GM19395 (cell line): Measurements from ENCODE around the gene GNB1.
"Not testable (repeated sequence)": the region's sequence is repeated elsewhere in the genome, so short reads cannot be mapped to it uniquely, and the experiment has no call there.

Experiments
- ATAC-seq: cut with Tn5 transposase; IDR thresholded peaks from one replicate; pipeline ENCODE4 v1.9.1; 2021; ENCODE audit warnings: mild to moderate bottlenecking, moderate library complexity; ENCODE audit not compliant: unreplicated experiment

GNB1 gene

DNA sequence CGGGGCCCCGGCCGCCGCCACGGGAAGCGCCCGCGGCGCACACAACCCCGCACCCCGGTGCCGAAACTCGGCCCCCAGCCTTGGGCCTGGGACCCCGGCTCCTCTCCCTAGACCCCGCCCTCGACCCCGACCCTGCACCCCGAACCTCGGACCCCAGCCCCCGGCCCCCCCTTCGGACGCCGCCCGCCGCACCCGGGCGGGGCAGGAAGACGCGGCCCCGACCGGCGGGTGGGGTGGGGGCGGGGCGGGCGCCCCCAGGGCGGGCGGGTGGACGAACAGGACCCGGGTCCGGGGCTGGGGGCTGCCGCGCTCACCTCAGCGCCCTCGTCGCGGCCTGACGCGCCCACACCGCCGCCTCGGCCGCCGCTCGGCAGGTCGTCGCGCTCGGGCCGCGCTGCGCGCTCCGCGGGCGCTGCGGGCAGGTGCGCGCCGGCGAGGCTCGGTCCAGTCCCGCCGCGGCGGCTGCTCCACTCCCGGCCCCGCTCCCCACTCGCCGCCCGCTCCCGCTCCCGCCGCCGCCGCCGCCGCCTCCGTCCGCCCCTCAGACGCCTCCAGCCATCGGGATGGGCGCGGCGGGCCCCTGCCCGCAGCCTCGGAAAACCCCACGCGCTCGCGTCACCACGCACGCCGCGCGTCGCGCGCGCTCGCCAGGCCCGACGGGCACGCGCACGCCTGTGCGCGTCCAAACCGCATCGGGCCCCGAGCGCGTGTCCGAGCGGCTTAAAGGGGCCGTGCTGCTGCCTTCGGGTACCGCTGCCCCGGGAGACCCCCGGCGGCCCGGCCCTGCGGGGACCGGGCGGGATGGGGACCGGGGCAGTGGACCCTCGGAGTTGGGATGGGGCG, at the start of gene GNB1:
GNB1 (minus strand) TSS at position 582 of the 843 bp plus-strand sequence. CDS start 65,634 bp downstream, outside the sequence.
- peak; percentile 65 for ATAC-seq

DNA sequence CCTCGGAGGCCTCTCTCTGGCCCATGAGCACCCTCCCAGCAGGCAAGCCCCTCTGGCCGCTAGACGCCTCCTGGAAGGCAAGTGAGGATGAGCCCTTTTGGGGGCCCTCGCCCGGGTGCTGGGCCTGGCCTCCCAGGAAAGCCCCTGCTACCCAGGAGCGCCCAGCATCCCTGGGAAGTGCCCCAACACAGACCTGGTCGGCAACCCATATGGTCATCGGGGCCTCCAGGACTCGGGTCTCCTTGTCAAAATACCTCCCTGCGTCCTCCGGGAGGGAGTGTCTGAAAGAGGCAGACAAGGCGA, 49.2 kb upstream of the GNB1 start:
- no peak for ATAC-seq

DNA sequence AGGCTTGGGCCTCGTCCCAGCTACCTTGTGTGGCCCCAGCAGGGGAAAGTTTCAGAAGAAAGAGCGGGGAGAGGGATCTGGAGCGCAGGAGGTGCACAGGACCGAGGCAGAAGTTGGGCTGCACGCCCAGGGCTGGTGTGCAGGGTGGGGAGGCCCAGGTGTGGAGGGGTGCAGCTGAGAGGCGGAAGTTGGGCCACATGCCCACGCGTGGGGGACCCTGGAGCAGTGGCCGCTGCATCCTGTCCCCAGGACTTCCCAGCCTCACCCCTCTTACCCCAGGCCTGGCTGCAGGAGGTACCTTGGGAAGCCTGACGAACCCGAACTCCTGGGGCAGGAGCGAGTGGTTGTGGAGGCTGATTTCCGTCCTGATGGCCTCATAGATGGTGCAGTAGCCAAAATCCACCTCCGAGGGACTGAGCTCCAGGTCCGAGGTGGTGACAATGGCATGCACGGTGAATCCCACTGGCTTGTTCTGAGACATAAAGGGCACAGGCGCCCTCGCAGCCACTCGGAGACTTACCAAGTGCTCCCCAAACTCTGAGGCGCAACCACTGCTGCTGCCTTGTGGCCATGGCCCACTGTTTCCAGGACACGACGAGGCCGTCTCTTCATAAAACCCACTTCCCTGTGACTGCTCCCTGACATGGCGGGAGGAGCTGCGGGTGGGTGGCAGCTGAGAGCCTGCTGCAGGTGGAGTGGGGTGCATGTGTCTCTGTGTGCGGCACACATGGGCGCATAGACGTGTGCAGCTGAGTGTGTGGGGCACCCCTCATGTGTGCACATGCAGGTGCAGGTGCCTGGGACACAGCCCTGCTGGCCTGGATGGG, 48.6 kb upstream of the GNB1 start:
- ATAC-seq = no peak

DNA sequence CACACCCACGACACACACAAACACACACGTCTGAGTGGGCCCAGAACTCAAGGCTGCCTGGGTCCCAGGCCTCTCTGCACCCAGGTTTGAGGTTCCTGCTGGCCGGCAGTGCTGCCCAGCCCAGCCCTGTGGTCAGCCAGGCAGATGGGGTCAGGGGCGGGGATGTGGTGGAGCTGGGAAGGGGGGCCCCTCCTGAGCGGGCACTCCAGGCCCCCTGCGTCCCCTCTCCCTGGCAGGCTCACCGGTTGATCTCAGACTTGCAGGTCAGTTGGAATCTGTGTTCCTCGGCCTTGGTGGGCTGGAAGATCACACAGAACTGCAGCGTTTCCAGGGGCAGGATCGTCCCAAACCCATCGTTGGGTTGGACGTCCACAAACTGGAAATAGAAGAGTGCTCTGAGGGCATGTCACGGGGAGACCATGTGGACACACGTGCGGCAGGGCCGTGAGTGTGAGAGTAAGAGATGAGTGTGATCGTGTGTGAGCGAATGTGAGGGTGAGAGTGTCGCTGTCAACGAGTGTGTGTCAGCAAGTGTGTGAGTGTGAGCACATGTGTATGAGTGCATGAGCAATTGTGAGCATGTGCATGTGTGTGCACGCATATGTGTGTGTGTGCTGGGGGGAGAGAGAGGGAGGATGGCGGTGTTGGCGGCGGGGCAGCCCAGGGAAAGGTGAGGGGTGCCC, 47.9 kb upstream of the GNB1 start:
- no peak for ATAC-seq

DNA sequence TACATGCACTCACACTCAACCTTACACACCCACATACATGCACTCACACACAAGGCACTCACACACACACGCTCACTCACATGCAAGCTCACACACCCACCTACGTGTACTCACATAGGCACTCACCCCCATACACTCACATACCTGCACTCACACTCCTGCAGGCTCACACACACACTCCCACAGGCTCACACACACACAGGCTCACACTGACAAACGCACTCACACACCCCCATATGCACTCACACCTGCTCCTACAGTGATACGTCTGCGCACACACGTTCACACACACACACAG, 47.3 kb upstream of the GNB1 start:
- no peak for ATAC-seq

DNA sequence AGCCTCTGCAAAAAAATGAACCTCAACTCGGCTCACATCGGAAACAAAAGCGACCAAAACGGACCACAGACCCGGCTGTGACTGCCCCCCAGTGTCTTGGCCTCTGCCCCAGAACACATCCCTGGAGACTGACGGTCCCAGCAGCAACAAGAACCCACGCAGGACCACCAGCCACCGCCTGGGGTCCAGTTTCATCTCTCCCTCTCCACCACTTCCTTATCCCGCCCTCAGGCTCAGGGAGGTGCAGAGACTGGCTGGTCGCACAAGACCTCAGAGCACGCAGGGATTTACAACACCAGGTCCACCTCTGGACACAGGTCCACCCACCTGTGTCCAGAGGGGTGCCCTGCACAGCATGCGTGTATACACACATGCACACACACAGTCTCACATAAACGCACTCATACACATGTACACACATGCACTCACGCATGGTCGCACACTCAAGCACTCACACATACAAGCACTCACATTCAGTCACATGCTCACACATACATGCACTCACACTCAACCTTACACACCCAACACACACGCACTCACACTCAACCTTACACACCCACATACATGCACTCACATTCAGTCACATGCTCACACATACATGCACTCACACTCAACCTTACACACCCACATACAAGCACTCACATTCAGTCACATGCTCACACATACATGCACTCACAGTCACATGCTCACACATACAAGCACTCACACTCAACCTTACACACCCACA, 46.8 kb upstream of the GNB1 start:
- no peak for ATAC-seq

DNA sequence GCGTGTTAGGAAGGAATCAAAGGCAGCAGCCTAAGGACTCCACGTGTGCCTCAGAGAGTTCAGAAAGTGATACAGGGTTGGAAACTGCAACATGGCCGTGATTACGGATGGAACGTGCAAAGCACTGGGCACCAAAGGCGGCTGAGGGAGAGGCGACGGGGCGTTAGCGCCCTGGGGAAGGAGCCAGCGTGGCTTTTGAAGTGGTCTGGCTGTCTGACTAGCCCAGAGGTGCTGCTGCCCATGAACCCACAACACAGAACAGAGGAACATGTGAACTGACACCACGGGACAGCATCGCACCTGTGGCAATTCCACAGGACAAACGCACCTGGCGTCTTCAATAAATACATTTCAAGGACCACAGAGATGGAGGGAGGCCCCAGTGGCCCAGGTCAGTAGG, 46.2 kb upstream of the GNB1 start:
- no peak for ATAC-seq

DNA sequence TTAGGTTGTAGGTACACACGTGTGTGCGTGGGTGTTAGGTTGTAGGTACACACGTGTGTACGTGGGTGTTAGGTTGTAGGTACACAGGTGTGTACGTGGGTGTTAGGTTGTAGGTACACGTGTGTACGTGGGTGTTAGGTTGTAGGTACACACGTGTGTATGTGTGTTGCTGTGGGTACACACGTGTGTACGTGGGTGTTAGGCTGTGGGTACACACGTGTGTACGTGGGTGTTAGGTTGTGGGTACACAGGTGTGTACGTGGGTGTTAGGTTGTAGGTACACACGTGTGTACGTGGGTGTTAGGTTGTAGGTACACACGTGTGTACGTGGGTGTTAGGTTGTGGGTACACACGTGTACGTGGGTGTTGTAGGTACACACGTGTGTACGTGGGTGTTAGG, 44.0 kb upstream of the GNB1 start:
- ATAC-seq = not testable (repeated sequence)

DNA sequence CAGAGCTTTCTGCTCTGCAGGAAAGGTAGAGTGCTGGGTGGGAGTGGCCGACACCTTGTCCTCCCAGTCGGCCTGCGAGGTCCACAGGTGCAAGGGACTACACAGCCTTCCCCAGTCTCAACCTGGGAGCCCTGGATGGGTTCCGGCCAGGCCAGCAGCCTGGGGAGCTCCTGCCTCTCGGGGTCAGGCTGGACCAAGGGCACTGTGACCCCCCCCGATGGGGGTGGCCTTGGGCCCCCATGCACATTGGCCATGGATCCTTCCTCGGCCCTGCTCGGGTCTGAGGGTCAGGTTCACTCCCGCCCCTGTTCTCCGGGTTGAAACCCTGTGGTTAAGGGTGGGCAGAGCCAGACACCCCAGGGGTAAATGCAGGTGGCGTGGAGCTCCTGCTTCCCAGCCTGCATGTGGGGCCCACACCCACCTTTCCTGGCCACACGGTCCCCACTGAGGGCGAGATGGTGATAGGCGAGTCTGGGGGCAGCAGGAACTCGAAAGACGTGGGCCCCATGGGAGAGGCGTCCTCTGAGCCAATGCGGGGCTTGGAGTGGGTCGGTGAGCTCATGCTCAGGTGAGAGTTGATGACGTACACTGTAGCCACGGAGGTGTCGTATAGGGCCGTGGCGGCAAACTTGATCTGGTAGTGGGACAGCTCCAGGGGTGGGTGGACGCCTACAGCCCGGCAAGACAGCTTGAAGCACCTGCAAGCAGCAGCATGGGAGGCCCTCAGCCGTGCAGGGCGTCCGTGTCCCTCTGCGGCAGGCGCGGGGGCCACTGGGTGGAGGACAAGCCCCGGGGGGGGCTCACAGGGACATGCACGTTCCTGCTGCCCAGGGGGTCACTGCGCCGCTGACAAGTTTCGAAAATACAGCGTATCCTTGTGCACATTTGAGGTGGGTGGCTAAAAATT, 39.0 kb upstream of the GNB1 start:
- ATAC-seq = no peak

DNA sequence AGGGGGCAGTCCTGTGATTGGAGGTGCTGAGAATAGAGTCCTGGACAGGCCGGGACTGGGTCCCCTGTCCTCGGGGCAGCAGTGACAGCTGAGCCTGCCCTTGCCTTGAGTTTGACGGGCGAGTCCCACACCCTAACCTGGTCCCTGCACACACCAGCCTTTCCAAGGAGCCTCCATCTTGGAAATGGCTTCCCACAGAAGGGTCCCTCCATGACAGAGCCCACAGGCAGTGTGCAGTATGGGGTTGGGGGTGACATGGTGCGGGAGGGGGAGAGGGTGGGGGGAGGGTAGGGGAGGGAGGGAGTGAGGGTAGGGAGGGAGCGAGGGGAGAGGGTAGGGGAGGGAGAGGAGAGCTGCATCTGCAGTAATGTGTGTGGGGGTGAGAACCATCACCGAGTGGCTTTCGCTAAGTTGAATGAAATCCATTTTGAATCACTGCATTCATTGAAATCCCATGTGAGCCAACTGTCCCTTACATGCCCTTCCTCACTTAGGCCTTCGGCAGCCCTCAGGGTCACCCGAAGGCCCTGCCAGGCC, 38.3 kb upstream of the GNB1 start:
- no peak for ATAC-seq

DNA sequence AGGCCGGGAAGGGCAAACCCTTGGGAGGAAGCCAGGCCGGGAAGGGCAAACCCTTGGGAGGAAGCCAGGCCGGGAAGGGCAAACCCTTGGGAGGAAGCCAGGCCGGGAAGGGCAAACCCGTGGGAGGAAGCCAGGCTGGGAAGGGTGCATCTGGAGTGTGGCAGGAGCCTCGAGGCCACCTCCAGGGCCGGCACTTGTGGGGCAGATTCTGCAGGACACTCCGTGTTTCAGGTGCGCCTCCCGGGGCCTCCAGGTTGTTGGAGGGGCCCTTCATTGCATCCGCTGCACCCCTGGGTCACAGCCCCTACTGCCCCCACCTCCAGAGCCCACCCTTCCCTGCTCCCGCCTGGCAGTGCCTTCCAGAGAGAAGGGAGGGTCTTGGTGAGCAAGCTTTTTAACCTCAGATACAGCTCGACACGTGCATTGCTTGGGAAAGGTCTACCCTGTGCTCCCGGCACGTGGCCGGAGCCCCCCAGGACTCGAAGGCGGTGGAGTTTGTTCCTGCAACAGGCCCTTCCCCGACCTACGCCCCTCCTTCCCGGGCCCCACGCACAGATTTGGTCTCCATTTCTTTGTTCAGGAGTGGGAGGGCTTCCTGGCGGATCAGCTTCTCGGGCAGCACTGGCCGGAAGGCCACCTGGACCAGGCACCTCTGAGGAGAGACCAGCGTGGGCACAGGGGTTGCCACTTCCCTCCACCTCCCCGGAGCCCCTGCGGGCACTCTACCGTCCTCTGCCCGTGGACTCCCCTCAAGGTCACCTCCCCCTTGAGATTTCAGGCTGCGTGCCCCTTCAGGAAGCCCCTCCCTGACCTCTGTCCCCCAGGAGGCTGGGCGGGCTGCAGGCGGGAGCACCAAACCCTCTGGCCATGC, 37.6 kb upstream of the GNB1 start:
- ATAC-seq = no peak

DNA sequence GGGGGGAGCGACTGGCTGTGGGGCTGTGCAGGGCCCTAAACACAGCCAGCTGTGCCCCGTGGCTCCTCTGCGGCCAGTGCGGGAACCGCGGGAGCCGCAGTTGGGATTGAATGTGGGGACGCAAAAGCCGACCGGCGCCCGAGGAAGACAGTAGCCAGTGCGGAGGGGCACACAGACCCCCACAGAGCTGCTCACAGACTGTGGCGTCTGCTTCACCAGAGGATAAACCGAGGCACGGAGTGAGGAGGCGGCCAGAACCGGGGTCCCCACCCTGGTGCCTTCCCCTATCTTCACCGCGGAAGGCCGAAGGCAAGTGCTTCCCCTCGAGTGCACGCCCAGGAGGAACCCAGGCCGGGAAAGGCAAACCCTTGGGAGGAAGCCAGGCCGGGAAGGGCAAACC, 36.9 kb upstream of the GNB1 start:
- ATAC-seq = no peak

DNA sequence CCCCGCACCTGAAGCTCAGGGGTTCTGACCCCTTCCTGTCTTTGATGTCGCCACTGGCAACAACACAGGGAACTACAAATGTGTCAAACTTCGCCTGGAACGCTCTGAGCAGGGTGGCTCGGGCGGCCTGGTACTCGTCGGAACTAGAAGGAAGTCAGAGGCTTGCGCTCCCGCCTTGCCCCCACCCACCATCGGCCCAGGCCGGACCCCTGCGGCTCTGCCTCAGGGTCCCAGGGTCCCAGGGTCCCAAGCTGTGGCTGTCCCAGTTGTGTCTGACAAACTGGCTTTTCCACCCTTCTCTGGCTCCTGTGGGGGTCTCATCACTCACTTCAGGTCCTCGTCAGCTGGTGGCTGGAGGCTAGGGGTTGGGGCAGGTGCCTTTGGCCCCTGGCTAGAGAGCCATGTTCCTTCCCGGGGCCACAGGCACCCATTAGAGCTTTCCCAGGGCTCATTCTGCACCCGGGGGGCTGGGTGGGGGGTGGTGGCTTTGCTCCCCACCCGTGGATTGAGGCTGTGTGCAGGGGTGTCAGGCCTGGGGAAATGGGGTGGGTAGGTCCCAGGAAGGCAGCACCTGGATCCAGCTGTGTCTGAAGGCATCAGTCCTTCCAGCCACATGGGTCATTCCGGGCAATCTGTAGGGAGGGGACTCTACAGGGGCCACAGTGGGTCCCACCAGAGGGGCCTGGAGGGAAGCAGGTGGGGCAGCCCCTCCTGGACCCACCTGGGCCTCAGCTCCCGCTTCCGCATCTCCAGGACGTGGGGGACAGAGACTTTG, 36.2 kb upstream of the GNB1 start:
- ATAC-seq = no peak

DNA sequence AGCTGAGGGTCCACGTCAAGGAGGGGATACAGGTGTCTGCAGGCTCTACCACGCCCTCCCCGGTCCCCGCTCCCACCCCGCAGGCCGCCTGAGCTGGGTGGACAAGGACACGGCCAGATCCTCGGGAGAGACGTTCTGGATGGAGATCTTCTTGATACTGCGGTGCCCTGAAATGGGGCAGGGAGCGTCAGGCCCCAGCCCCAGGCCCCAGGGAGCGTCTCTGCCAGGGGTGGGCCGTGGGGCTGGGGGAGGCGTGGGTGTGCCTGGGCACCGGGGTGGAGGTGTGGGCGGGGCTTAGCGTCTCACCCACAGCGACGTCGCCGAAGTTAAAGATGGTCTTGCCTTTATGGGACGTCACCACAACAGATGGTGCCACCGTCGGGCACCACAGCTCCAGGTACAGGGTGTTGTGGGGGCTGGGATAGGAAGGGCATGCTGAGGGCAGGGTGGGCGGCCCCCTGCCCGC, 35.5 kb upstream of the GNB1 start:
- ATAC-seq = no peak

DNA sequence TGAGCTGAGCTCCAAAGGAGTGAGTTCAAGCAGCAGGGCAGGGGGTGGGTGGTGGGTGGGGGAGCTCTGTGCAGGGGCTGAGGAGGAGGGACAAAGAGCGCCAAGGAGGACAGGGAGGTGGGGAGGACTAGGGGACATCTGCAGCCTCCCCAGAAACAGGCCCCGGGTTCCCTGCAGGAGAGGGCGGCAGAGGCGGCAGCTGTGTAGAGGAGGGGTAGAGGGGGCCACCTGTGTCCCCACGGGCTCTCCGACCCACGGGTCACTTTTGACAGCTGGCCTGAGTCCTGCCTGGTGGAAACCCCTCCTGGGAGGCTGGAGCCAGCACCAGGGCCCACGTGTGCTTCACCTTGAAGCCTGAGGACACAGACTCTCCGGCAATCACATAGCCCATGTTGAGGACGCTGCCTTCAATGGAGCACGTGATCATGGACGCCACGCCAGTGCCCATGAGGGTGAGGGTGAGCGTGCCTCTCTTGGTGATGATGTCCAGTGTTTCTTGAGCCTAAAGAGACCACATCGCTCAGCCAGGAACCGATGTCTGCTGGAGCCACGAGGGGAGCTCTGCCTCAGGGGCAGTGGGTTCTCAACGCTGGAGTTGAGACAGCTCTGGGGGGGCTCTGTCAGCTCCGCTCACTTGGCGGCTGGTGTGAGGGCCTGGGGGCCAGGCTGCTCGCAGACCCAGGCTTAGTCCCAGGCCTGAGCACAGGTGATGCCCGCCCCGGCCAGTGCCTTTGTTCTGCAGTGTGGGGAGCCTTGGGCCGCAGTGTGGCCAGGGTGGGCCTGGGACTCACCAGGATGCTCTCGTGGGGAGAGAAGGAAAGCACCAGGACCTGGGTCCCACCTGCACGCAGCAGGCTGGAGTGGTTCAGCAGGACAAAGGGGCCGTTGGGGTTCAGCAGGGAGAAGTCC, 34.8 kb upstream of the GNB1 start:
- no peak for ATAC-seq

DNA sequence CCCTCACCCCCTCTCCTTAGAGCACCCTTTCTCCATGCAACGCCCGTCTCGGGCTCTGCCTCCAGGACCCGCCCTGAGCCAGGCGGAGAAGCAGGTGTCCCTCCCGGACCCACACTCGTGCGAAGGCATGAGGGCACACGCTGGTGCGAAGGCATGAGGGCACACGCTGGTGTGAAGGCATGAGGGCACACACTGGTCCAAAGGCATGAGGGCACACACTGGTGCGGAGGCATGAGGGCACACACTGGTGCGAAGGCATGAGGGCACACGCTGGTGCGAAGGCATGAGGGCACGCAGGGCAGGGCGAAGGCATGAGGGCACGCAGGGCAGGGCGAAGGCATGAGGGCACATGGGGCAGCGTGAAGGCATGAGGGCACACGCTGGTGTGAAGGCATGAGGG, 34.0 kb upstream of the GNB1 start:
- no peak for ATAC-seq

DNA sequence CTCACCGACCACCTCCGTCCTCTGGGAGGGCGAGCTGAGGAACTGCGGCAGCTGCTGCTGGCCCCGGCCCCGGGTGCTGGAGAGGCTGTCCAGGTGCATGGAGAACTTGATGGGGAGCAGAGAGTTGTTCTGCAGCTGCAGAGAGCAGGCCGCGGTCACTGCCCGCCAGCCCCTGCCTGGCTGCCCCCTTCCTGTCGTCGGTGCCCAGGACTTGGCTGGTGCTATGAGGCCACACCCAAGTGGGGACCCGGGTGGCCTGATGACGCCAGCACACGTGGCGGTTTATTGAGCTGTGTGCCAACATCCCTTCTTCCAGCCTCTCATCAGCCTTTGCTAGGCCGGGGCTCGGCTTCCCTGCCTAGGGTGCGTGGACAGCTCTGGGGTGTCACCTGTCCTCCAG, 33.5 kb upstream of the GNB1 start:
- no peak for ATAC-seq
